B cell (primary cell): ENCODE measurements around the gene ST6GAL1.

ENCODE experiments used
- EZH2 ChIP-seq: IDR thresholded peaks from 2 replicates; pipeline ENCODE4 v1.6.1; 2012; ENCODE audit warnings: borderline replicate concordance, low read depth, mild to moderate bottlenecking, moderate library complexity, low read length; ENCODE audit not compliant: insufficient read depth, poor library complexity, severe bottlenecking
- TF ChIP-seq, protein P1 (sequence below): fragments of 200-600 bp; IDR thresholded peaks from one replicate; pipeline ENCODE4 v1.8.0; 2022; ENCODE audit warnings: antibody characterized with exemption, mild to moderate bottlenecking

DNA sequence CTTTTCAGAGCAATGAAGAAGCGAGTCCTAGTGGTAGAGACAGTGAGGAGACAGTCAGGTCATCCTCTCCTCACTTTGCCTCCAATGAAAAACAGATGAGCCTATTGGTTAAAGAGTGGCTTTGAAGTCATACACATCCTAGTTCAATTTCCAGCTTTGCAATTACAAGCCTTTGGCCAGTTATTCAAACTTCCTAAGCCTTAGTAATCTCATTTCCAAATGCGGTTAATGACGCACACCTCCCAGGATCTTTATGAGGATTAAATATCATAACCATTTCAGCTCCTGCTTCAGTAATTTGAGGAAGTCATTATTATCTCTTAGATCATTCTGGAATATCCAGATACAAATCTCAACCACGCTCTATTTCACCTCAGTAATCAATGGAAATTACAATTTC, 10.0 kb upstream of the ST6GAL1 start:
- TF ChIP-seq EZH2: no peak
- TF ChIP-seq, protein P1, sequence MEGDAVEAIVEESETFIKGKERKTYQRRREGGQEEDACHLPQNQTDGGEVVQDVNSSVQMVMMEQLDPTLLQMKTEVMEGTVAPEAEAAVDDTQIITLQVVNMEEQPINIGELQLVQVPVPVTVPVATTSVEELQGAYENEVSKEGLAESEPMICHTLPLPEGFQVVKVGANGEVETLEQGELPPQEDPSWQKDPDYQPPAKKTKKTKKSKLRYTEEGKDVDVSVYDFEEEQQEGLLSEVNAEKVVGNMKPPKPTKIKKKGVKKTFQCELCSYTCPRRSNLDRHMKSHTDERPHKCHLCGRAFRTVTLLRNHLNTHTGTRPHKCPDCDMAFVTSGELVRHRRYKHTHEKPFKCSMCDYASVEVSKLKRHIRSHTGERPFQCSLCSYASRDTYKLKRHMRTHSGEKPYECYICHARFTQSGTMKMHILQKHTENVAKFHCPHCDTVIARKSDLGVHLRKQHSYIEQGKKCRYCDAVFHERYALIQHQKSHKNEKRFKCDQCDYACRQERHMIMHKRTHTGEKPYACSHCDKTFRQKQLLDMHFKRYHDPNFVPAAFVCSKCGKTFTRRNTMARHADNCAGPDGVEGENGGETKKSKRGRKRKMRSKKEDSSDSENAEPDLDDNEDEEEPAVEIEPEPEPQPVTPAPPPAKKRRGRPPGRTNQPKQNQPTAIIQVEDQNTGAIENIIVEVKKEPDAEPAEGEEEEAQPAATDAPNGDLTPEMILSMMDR: no peak
